Esophagus mucosa (tissue), 1 donor: Measurements from ENCODE around the gene LMAN2L. TPM values are rescaled to one million over a fixed set of nuclear protein-coding genes. Genes with fewer than 3 reads are reported as not detected.

Experiments
- ATAC-seq: fragments of 200-7000 bp; cut with Tn5 transposase; one replicate; pipeline ENCODE4 v1.9.1; 2020
- total RNA-seq: library from RNA; stranded (reverse); gene quantifications from one replicate; pipeline ENCODE4 v1.2.4, GENCODE V29; 2023
- donor health status: DM: yes; HTN: yes; CAD: no.

LMAN2L gene
- total RNA-seq, 1 donor from 2014 or later = 4.7 TPM

DNA sequence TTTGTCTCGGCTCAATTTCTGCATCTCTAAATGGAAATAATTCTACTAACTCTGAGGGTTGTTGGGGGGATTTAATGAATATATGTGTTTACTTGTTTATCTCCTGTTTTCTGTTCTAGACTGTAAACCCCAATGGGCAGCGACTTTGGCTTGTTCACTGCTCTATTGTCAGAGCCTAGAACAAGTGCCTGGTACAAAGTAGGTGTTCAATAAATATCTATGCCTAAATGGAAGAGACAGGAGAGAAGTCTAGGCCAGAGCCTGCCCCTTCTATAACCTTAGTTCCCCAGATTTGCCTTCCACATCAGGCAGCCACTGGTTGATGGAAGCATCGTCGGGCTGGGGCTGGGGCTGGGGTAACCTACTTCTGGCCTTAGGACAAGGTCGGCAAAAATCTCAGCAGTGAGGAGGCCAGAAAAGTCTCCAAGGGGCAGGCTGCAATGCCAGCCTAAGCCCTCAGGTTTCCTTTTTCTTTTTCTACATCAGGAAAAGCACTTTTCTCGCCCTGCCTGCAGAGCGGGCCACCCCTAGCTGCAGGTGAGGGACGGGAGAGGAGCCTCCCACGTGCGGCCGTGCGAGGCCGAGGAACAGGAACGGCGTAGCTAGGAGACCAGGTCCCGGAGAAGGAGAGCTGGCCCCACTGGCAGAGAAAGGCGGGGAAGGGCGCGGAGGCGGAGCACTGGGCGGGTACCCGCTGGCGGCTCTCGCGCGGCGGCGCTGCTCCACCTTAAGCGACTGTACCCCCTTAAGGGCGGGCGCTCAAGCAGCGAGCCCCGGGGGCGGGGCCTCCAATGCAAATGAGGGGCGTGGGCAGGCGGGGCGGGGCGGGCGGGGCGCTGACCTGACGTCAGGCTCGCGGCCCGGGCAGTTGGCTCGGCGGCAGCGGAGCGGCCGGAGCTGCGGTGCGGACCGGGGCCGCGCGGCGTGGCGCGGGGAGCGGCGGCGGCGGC, 20.4 kb upstream of the LMAN2L start, which contains the start of gene CNNM4:
TSS of gene CNNM4 (plus strand) at position 867 of the 950 bp plus-strand sequence. CDS start 98 bp downstream, outside the sequence.
- ATAC-seq = peak; percentile 94

DNA sequence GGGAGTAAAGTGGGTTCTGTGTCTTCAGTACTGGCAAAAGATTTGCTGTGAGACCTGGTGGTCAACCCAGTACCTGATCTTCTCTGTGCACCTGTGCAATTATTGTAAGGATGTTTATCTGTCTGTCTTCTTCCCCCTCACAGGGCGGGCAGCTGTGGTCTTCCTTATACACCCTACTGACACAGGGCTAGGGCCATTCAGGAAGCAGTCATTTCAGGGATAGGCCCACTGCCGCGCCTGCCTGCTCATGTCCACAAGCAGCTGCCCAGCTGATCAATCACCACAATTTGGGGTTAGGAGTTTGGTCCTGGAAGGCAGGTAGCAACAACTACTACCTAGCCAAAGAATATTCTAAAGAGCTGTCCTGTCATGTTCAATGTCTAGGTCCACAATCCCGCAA, 19.7 kb upstream of the LMAN2L start:
- ATAC-seq = no peak

DNA sequence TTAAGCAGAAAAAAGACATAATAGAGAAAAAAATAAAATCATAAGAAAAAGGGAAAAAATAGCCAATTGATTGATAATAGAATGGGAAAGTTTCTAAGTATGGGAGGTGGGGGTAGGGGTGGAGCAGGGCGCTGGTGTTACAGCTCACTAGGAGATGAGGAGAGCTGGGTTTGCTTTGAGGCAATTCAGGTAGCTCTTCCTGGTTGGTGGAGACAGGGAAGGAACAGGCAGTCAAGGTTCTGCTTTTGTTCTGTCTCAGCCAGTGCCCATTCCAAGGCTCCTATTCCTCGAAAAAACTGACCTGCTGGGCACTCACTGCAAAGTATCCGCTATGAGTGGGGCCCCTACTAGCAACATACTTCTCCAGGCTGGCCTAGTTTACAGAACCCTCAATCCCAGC, 19.1 kb upstream of the LMAN2L start:
- ATAC-seq = no peak

DNA sequence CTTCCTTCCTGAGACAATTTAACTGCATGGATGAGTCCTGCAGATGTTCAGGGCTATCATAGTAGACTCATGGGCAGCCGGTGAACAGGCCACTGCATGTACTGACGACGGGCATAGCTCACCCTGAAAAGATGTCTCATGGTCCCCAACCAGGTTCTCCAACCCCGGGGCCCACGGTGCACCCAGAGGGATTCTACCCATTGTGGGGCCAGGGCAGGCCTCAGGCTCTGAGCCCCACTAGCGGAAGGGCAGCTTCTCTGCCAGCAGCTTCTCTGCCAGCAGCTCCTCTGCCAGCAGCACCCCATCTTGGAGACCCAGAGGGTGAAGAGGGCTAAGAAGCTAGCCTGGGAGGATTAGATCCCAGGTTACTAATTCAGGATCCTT, 17.6 kb upstream of the LMAN2L start:
- no peak for ATAC-seq

DNA sequence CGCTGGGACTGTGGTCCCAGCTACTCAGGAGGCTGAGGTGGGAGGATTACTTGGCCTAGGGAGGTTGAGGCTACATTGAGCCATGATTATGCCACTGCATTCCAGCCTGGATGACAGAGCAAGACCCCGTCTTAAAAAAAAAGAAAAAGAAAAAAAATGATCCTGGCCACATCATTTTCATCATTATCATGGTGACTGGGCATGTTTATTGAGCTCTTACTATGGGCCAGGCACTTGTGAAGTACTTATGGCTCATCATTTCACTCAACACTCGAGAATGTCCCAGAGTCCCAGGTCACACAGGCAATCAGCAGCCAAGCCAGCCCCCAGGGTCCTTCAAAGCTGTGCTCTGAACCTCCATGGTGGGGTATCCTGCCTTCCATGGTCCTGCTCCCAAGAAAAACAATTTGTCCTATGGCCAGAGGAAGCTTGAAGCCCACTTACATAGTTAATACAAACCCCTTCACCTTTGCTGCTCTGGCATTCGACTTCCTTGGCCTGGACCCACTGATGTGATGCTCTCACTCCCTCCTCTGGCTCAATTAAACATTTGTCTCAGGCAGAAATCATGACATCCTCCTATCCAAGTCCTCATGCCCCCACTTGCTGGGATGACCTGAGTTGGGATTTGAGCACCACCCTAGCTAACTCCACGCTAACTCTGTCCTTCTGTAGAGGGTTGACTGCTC, 17.1 kb upstream of the LMAN2L start:
- no peak for ATAC-seq

DNA sequence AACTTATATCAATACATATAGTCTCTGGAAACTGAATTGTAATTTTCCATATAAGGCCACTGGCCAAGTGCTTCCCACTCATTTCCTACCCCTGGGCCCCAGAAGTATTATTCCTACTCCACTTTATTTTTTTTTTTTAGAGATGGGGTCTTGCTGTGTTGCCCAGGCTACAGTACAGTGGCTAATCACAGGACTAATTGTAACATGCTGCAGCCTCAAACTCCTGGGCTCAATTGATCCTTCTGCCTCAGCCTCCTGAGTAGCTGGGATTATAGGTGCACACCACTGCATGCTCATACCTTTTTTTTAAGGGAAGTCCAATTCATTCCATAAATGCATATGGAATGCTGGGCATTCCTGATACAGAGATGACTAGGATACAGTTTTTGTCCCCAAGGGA, 14.5 kb upstream of the LMAN2L start:
- ATAC-seq = no peak

DNA sequence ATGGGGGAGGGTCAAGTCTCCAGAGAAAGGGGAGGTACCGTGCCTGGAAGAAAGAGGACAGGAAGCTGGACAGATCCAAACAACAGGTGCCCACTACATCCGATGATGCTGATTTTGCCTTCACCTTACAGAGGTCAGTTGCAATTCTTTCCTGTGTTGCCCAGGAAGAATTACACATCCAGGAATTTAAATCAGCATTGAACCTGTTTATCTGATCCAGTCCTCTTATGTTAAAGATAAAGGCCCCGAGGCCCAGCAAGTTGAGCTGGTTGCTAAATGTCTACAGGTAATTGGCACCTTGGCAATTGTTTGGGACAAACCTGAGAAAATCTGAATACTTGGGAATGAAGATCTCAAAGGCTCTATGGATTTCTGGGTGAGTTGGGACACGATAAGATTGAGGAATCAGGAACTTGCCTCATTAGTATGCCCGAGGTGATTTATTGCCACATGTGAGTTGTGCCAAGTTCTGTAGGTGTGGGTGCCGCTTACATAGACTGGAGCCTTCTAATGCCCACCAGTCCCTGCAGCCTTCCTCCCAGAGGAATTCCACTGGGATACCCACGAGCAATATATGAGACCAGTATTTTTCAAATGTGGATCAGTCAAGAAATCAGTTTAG, 13.9 kb upstream of the LMAN2L start:
- peak; percentile 37 for ATAC-seq

DNA sequence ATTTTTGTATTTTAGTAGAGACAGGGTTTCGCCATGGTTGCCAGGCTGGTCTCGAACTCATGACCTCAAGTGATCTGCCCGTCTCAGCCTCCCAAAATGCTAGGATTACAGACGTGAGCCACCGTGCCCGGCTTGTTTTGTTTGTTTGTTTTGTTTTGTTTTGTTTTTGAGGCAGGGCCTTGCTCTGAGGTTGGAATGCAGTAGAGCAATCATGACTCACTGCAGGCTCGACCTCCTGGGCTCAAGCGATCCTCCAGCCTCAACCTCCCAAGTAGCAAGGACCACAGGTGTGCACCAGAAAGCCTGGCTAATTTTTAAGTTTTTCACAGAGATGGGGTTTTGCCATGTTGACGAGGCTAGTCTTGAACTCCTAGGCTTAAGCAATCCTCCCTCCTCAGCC, 11.9 kb upstream of the LMAN2L start:
- ATAC-seq = no peak

DNA sequence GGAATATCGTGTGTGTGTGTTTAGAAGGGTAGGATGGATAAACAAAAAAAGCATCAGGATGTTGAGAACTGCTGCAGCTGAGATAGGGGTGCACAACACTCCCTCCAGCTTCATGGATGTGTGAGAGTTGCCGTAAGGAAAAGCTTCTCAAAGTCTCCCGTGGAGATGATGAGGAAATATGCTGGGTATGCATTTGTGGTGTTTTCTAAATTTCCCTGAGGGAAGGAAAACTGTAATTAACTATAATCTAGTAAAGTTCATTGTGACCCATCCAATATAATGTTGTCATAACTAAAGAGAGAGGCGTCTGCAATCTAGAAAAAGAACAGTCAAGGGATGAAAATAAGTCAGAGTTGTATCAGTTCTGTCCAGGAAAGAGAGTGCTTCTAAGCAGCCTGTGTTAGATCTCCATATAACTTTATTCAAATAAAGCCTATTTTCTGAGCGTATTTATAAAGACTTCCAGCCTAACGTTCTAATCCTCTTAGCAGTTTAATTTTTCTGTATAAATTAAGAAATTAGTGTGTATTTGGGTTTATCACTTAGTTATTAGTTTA, 7.3 kb upstream of the LMAN2L start:
- ATAC-seq = no peak

DNA sequence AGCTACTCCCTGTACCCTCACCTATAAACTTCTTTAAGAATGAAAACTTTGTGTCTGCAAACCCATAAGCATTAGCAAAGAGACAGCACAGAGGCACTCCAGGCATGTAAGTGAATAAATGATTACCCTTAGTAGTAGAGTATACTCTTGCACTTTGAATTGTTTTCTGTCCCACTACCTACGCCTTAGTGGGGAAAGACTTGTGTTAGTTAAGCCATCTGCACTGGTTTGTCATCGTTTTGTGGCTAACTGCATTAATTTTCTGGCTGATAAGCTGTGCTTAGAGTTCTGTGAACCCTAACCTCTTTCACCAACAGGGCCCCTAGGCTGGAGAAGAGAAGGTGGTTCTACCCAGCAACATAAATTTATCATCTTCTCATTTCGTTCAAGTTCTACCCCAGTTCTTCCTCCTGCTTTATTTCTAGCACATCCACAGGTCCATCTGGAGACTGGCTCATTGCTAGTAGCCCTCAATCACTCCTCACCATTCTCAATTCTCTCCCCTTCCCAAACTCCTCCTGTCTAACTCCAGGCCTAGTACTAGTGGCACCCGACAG, 710 bp downstream of the LMAN2L start:
- ATAC-seq = no peak

DNA sequence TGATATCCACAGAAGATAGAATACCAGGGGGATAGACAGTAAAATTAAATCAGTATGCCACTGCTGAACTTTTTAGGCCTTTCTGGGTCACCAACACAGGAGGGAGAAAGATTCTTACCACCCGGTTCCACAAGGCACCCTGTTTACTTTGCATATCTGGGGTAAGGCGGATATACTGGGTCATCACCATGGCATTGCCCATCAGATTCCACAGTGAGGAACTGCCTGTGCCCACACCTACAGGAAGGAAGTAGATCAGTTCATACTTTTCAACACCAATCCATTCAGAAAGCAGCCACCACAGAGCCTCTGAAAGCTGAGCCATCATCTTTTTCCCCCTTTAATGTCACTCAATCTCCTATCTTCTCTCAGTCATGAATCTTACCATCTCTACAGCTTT, 2.0 kb downstream of the LMAN2L start:
- no peak for ATAC-seq

DNA sequence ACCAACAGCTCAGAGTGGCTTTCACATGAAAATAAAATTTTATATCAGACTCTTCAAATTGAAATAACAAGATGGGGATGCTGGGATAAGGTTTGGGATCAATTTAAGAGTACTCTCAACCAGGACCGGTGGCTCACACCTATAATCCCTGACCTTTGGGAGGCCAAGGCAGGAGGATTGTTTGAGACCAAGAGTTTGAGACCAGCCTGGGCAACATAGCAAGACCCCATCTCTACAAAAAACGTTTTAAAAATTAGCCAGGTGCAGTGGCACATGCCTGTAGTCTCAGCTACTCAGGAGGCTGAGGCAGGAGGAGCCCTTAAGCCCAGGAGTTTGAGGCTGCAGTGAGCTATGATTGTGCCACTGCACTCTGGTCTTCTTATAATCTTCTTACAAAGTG, 2.6 kb downstream of the LMAN2L start:
- ATAC-seq = no peak

DNA sequence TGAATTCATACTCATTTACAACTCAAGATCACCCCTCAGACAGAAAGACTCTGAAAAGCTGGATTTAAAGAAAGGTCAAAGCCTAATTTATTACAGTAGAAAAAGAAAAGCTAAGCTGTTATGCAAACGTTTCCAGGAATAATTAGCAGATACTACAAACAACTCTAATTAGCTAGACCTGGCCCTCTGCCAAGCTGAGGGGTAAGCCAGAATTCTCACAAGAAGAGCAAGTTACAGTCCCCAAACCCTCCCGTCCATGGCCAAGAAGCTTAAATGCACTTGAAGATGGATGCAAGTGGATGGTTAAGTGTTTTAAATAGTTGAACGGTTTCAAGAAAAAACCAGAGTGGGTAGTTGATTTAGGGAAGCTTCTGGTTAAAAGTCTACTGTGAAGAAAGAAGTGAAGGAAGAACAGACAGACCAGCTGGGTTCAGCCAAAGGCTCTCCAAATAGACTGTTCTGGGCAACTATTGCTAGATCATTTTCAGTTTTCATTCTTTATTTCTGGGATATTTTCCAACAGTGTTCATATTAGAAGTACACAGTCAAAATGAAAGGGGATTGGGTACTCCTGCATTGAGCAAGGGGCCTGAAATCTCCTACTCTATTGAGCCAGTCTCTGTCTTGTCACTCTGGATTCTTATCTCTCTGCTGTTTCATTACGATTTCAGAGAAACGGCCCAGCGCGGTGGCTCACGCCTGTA, 4.8 kb downstream of the LMAN2L start:
- ATAC-seq = no peak

DNA sequence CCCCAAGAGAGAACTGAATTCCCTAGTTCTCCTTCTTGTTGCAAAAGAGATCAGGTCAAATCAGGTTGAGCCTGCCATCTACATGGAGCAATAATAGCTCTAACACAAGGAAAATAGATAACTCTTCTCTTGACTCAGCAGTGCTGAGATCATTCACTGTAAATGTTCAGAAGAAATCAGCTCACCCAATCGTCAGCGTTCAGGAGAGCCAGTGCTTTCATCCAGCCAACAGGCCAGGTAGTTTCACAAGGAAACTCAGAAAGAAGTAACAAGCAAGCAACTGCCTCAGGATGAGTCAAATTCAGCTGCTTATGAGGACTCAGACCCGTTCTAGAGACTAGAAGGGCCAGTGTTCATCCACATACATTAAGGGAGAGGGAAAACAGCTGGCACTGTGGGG, 5.9 kb downstream of the LMAN2L start:
- peak; percentile 60 for ATAC-seq

DNA sequence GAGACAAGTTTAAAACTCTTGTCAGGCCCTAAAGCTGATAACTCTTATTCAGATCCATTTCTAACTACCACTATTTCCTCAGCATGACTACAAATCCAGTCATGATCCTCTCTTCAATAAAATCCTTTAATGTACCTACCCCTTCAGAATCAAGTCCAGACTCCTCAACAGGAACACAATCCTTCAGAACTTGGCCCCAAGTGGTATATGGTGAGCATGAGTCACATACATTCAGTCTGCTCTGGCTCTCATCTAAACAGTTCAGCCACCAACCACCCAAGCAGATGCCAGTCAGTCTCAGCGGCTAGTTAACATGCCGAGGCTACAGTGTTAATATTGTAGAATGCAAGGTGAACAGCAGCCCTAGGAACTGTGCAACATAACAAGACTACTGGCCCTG, 9.7 kb downstream of the LMAN2L start:
- peak; percentile 95 for ATAC-seq

DNA sequence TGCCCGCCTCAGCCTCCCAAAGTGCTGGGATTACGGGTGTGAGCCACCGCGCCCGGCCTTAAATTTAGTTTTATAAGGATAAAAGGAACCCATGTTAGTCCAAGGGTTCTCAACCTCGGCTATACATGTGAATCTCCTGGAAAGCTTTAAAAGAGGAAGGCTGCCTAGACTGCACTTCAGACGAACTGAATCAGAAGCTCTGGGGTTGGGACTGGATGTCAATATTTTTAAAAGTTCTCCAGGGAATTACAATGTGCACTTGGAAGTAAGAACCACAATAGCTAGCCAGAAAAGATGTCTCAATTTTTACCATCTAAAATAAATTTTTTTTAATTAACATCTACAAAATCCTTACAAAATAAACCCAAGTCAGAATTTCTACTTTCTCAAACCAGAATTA, 10.1 kb downstream of the LMAN2L start:
- no peak for ATAC-seq

DNA sequence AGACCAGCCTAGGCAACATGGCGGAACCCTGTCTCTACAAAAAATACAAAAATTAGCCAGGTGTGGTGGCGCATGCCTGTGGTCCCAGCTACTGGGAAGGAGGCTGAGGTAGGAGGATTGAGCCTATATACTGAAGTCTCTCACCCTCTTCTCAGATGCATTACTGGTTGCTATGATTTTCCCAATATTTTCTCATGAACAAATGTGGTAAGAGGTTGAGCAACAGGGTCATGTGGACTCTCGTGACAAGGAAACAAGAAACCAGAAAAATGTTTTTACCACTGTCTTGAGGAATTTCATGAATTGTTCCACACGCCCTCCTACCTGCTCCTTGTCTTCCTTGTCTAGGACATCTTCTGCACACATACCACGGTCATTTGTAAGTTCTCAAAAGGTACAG, 12.4 kb downstream of the LMAN2L start:
- ATAC-seq = no peak

DNA sequence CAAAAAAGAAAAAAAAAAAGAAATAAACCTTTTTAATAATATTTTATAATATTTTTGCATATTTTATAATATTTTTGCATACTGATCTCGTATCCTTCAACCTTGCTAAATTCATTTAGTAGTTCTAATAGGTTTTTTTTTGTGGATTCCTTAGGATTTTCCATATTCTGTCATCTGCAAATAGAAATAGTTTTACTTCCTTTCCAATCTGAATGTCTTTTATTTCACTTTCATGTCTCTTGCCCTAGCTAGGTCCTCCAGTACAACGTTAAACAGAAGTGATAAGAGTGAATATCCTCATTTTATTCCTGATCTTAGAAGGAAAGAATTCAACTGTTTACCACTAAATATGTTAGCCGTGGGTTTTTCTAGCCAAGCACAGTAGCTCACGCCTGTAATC, 13.7 kb downstream of the LMAN2L start:
- no peak for ATAC-seq

DNA sequence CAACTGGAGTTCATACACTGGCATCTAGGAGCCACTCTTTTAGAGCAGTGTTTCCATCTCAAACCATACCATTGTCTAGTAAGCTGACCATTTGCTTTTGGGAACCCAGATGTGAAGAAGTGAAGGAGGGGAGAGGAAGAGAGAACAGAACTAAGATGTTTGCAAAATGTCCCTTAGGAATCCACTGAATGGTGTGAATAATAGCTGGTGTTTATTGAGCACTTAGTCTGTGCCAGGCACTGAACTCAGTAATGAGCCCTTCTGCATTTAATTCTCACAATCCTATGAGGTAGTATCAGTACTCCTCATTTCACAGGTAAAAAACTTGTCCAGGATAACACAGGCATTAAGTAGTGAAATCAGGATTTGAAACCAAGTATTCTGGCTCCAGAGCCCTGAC, 23.5 kb downstream of the LMAN2L start:
- no peak for ATAC-seq

DNA sequence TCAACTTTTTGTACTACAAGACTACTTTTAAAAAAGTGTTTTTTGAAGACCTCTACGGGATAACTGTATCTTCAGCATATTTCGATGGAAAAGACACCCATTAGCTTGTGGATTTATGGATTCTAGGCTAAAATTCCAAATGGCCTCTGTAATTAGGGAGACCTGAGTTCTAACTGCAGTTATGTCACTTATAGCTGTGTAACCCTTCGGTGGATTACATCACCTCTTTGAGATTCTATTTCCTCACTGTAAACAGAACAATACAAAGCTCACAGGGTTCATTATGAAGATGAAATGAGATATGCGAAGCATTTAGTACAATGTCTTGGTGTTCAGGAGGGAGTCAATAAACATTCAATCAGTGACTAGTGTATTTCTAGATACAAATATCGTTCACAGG, 24.2 kb downstream of the LMAN2L start:
- no peak for ATAC-seq

DNA sequence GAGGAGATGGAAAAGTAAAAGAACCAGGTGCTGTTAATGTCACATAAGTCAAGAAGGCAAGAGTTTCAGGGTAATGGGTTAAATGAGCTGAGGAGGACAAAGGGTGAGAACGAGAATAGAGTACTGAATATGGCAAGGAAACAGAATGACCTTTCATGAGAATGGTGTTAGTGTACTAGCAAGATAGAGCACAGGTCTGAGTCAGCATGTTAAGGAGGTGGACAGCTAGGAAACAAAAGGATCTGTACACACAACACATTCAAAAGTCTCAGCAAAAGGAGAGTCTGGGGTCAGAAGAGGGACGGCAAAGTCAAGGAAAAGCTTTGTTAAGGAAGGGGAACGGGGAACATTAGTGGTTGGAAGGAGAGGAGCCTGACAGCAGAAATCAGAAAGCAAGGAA, 28.9 kb downstream of the LMAN2L start:
- ATAC-seq = no peak
